H9 (cell line): Measurements from ENCODE around the gene PHF11. TPM values are rescaled to one million over a fixed set of nuclear protein-coding genes. Genes with fewer than 3 reads are reported as not detected.

Experiments
- DNase-seq: peaks from one replicate; pipeline ENCODE4 v3.0.0-alpha.2; 2017
- H2AFZ ChIP-seq: one replicate; pipeline ENCODE4 v1.6.1; 2013; ENCODE audit warnings: mild to moderate bottlenecking, low read length, control low read depth, moderate library complexity
- H2AK5ac ChIP-seq: 2 replicates; pipeline ENCODE4 v1.6.1; 2013; ENCODE audit warnings: low read length, control low read depth, mixed read lengths; ENCODE audit not compliant: insufficient read length
- H2BK120ac ChIP-seq: one replicate; pipeline ENCODE4 v1.6.1; 2013; ENCODE audit warnings: low read depth, mild to moderate bottlenecking, low read length, control low read depth, inconsistent platforms; ENCODE audit not compliant: poor library complexity, severe bottlenecking
- H2BK12ac ChIP-seq: 2 replicates; pipeline ENCODE4 v1.6.1; 2013; ENCODE audit warnings: low read length, control low read depth, mixed read lengths, low read depth; ENCODE audit not compliant: insufficient read length
- H2BK15ac ChIP-seq: 2 replicates; pipeline ENCODE4 v1.6.1; 2013; ENCODE audit warnings: low read depth, low read length, control low read depth
- H2BK20ac ChIP-seq: one replicate; pipeline ENCODE4 v1.6.1; 2013; ENCODE audit warnings: low read depth, mild to moderate bottlenecking, low read length, control low read depth, inconsistent platforms; ENCODE audit not compliant: poor library complexity, severe bottlenecking
- H2BK5ac ChIP-seq: 2 replicates; pipeline ENCODE4 v1.6.1; 2013; ENCODE audit warnings: low read length, control low read depth, mixed read lengths; ENCODE audit not compliant: insufficient read length
- H3K14ac ChIP-seq: 2 replicates; pipeline ENCODE4 v1.6.1; 2013; ENCODE audit warnings: low read length, control low read depth; ENCODE audit not compliant: insufficient read depth
- H3K18ac ChIP-seq: 2 replicates; pipeline ENCODE4 v1.6.1; 2013; ENCODE audit warnings: low read depth, mild to moderate bottlenecking, mixed read lengths, low read length, control low read depth; ENCODE audit not compliant: insufficient read length
- H3K23ac ChIP-seq: 2 replicates; pipeline ENCODE4 v1.6.1; 2013; ENCODE audit warnings: low read length, control low read depth, mixed read lengths, low read depth; ENCODE audit not compliant: insufficient read length
- H3K23me2 ChIP-seq: 2 replicates; pipeline ENCODE4 v1.6.1; 2013; ENCODE audit warnings: low read depth, mild to moderate bottlenecking, mixed read lengths, low read length, control low read depth; ENCODE audit not compliant: insufficient read length, poor library complexity, severe bottlenecking
- H3K27ac ChIP-seq: 2 replicates; pipeline ENCODE4 v1.5.1; 2013; ENCODE audit warnings: low read length, control low read depth, mixed read lengths, low read depth; ENCODE audit not compliant: insufficient read length
- H3K27me3 ChIP-seq: 2 replicates; pipeline ENCODE4 v1.6.1; 2013; ENCODE audit warnings: low read length, control low read depth, inconsistent platforms; ENCODE audit not compliant: insufficient read depth
- H3K4ac ChIP-seq: 2 replicates; pipeline ENCODE4 v1.6.1; 2013; ENCODE audit warnings: low read depth, mild to moderate bottlenecking, control low read depth, inconsistent platforms, low read length, moderate library complexity
- H3K4me1 ChIP-seq: 2 replicates; pipeline ENCODE4 v1.6.1; 2013; ENCODE audit warnings: low read length, control low read depth, inconsistent platforms; ENCODE audit not compliant: insufficient read depth
- H3K4me2 ChIP-seq: 2 replicates; pipeline ENCODE4 v1.6.1; 2013; ENCODE audit warnings: low read length, control low read depth, mixed read lengths; ENCODE audit not compliant: insufficient read length, insufficient read depth
- H3K56ac ChIP-seq: 2 replicates; pipeline ENCODE4 v1.6.1; 2013; ENCODE audit warnings: low read depth, mild to moderate bottlenecking, mixed read lengths, low read length, control low read depth; ENCODE audit not compliant: insufficient read length
- H3K79me1 ChIP-seq: 2 replicates; pipeline ENCODE4 v1.6.1; 2013; ENCODE audit warnings: low read depth, mild to moderate bottlenecking, moderate library complexity, low read length, control low read depth, inconsistent platforms; ENCODE audit not compliant: insufficient read depth, poor library complexity, severe bottlenecking
- H3K79me2 ChIP-seq: 2 replicates; pipeline ENCODE4 v1.6.1; 2013; ENCODE audit warnings: low read length, control low read depth, inconsistent platforms; ENCODE audit not compliant: insufficient read depth
- H3K9ac ChIP-seq: 2 replicates; pipeline ENCODE4 v1.6.1; 2013; ENCODE audit warnings: low read length, control low read depth, mixed read lengths; ENCODE audit not compliant: insufficient read length; ENCODE audit errors: extremely low read depth
- H3K9me3 ChIP-seq: one replicate; pipeline ENCODE4 v1.6.1; 2013; ENCODE audit warnings: low read depth, low read length, inconsistent platforms; ENCODE audit not compliant: control insufficient read depth
- H3T11ph ChIP-seq: one replicate; pipeline ENCODE4 v1.6.1; 2013; ENCODE audit warnings: mild to moderate bottlenecking, low read length, control low read depth, inconsistent platforms
- H4K20me1 ChIP-seq: one replicate; pipeline ENCODE4 v1.6.1; 2013; ENCODE audit not compliant: control insufficient read depth, insufficient read length, insufficient read depth
- H4K5ac ChIP-seq: 2 replicates; pipeline ENCODE4 v1.6.1; 2013; ENCODE audit warnings: low read depth, mild to moderate bottlenecking, mixed read lengths, low read length, control low read depth; ENCODE audit not compliant: insufficient read length
- H4K8ac ChIP-seq: replicated peaks from 2 replicates; pipeline ENCODE4 v1.6.1; 2013; ENCODE audit warnings: low read length, control low read depth, mixed read lengths, low read depth; ENCODE audit not compliant: insufficient read length
- H4K91ac ChIP-seq: 2 replicates; pipeline ENCODE4 v1.6.1; 2013; ENCODE audit warnings: low read depth, mild to moderate bottlenecking, moderate library complexity, mixed read lengths, low read length, control low read depth; ENCODE audit not compliant: insufficient read length
- H3K27ac Mint-ChIP-seq, 3 experiments: 2 replicates in 2 of 3; 3 replicates in 1 of 3; pipeline ENCODE4 v1.8.0; 2020 to 2021; ENCODE audit warnings: mixed read lengths in 3 of 3, mild to moderate bottlenecking in 1 of 3, moderate library complexity in 1 of 3
- H3K27me3 Mint-ChIP-seq: 2 replicates; pipeline ENCODE4 v1.8.0; 2021; ENCODE audit warnings: low read depth, mild to moderate bottlenecking, moderate library complexity, mixed read lengths
- H3K36me3 Mint-ChIP-seq, 3 experiments: 2 replicates in 2 of 3; 3 replicates in 1 of 3; pipeline ENCODE4 v1.8.0; 2020 to 2021; ENCODE audit warnings: low read depth in 3 of 3, mixed read lengths in 3 of 3; ENCODE audit not compliant: insufficient read depth in 1 of 3
- H3K4me1 Mint-ChIP-seq, 2 experiments: 2 replicates each; pipeline ENCODE4 v1.8.0; 2020; ENCODE audit warnings: mixed read lengths in 2 of 2
- H3K4me3 Mint-ChIP-seq, 2 experiments: 2 replicates in 1 of 2; 3 replicates in 1 of 2; pipeline ENCODE4 v1.8.0; 2020 to 2021; ENCODE audit warnings: mild to moderate bottlenecking in 2 of 2, mixed read lengths in 2 of 2, moderate library complexity in 1 of 2
- H3K9me3 Mint-ChIP-seq, 2 experiments: 2 replicates in 1 of 2; 3 replicates in 1 of 2; pipeline ENCODE4 v1.8.0; 2020; ENCODE audit warnings: mild to moderate bottlenecking in 2 of 2, mixed read lengths in 2 of 2, moderate library complexity in 1 of 2
- CTCF ChIP-seq: fragments of 200-600 bp; sonication (generic); conservative IDR thresholded peaks from 3 replicates; pipeline ENCODE4 v1.8.0; 2021; ENCODE audit warnings: antibody characterized with exemption, mild to moderate bottlenecking
- WGBS: extraction: QIAGEN DNeasy Blood & Tissue Kit; methylation state at CpG from one replicate; pipeline ENCODE4 v1.1.7; 2013; ENCODE audit warnings: missing lambda C conversion rate, low lambda C conversion rate, mixed read lengths; ENCODE audit not compliant: insufficient read length; ENCODE audit errors: extremely low coverage; 5-methylcytosine and 5-hydroxymethylcytosine counted together
- total RNA-seq: library from RNA; stranded (reverse); gene quantifications from 2 replicates; pipeline ENCODE4 v1.2.1, GENCODE V29; 2021

The PHF11 gene
- total RNA-seq, 1 experiment from 2014 or later = 13.5 TPM

- no peak overlapping the region for H3K14ac ChIP-seq
- no peak overlapping the region for H3K56ac ChIP-seq
- H4K8ac ChIP-seq = no peak overlapping the region
- Mint-ChIP-seq H3K36me3 (peaks cover 0 to 6% (median 0%) of the 10 kb centered on the region in 3 experiments; a peak in 3 of 7 replicates), H3K4me1 (peaks cover 3 to 4% of the 10 kb centered on the region in 2 experiments; a peak in 3 of 4 replicates), H3K27ac (no peak overlapping the region), H3K9me3 (no peaks in the 10 kb centered on the region), H3K4me3 (no peak overlapping the region), H3K27me3 (no peaks in the 10 kb centered on the region)
- no peak overlapping the region for H2BK5ac ChIP-seq
- no peak overlapping the region for H2BK12ac ChIP-seq
- no peak overlapping the region for H4K5ac ChIP-seq
- TF ChIP-seq CTCF = no peak
- H4K91ac ChIP-seq = no peak overlapping the region
- H2AK5ac ChIP-seq = no peak overlapping the region
- H3K4me2 ChIP-seq = no peak overlapping the region
- H3K23ac ChIP-seq = no peak overlapping the region
- H3K79me2 ChIP-seq = no peaks in the 10 kb centered on the region
- H2BK15ac ChIP-seq = no peak overlapping the region
- no peaks in the 10 kb centered on the region for H3K27me3 ChIP-seq
- no peaks in the 10 kb centered on the region for H3K9me3 ChIP-seq
- no CpG with 5 or more reads among the region's 6 CpGs for WGBS
- H3T11ph ChIP-seq = no peak overlapping the region
- no peaks in the 10 kb centered on the region for H4K20me1 ChIP-seq
- no peak overlapping the region for H3K18ac ChIP-seq
- no peak overlapping the region for H2BK20ac ChIP-seq
- H3K4me1 ChIP-seq = no peaks in the 10 kb centered on the region
- H3K4ac ChIP-seq = no peak overlapping the region
- H3K9ac ChIP-seq = no peak overlapping the region
- no peaks in the 10 kb centered on the region for H3K79me1 ChIP-seq
- H3K23me2 ChIP-seq = no peaks in the 10 kb centered on the region
- no peak for DNase-seq
- no peak overlapping the region for H2AFZ ChIP-seq
- H2BK120ac ChIP-seq = no peak overlapping the region
- no peak overlapping the region for H3K27ac ChIP-seq
Observed at GRCh38 chr13:49499889-49500660, 4.3 kb downstream of the PHF11 start.
